HG03354 (cell line): Measurements from ENCODE around the gene SELENOV.

ENCODE experiments used
- ATAC-seq: cut with Tn5 transposase; IDR thresholded peaks from one replicate; pipeline ENCODE4 v1.9.1; 2021; ENCODE audit warnings: mild to moderate bottlenecking; ENCODE audit not compliant: unreplicated experiment, poor library complexity, severe bottlenecking

Gene SELENOV

GRCh38 chr19:39517432-39517831 lies 2.5 kb downstream of the SELENOV start:
- ATAC-seq: no peak

GRCh38 chr19:39518458-39518857 lies 3.5 kb downstream of the SELENOV start:
- ATAC-seq: no peak

GRCh38 chr19:39518975-39519374 lies 4.0 kb downstream of the SELENOV start:
- no peak for ATAC-seq

- no peak for ATAC-seq
These were observed 5.9 kb downstream of the SELENOV start for GRCh38 chr19:39520541-39521484.

- no peak for ATAC-seq
These were observed 9.6 kb downstream of the SELENOV start for GRCh38 chr19:39524495-39524894.

GRCh38 chr19:39525205-39525604 lies 10.3 kb downstream of the SELENOV start:
- no peak for ATAC-seq

GRCh38 chr19:39531834-39532232 lies 16.9 kb downstream of the SELENOV start:
- no peak for ATAC-seq

- ATAC-seq: peak; percentile 86
These were observed 17.5 kb downstream of the SELENOV start, which contains the start of gene EID2B for GRCh38 chr19:39532233-39533002. EID2B (minus strand) TSS chr19:39532852; CDS start chr19:39532802, 50 bp downstream.

GRCh38 chr19:39533003-39533512 lies 18.1 kb downstream of the SELENOV start:
- ATAC-seq: peak; percentile 31

- ATAC-seq: no peak
These were observed 18.9 kb downstream of the SELENOV start for GRCh38 chr19:39533791-39534190.

- ATAC-seq: no peak
These were observed 24.2 kb downstream of the SELENOV start for GRCh38 chr19:39539165-39539517.

GRCh38 chr19:39539518-39540332 lies 24.8 kb downstream of the SELENOV start, which contains the start of gene EID2:
EID2 (minus strand) TSS chr19:39540161; CDS start chr19:39540079, 82 bp downstream.
- peak; percentile 80 for ATAC-seq

- ATAC-seq: no peak
These were observed 25.4 kb downstream of the SELENOV start for GRCh38 chr19:39540333-39540673.

GRCh38 chr19:39542206-39542605 lies 27.3 kb downstream of the SELENOV start:
- ATAC-seq: no peak

- no peak for ATAC-seq
These were observed 28.5 kb downstream of the SELENOV start for GRCh38 chr19:39543477-39543857.

GRCh38 chr19:39544226-39544903 lies 29.4 kb downstream of the SELENOV start:
- ATAC-seq: no peak

GRCh38 chr19:39544911-39545310 lies 30.0 kb downstream of the SELENOV start:
- ATAC-seq: no peak

- ATAC-seq: no peak
These were observed 31.7 kb downstream of the SELENOV start for GRCh38 chr19:39546599-39546998.

- ATAC-seq: no peak
These were observed 35.3 kb downstream of the SELENOV start for GRCh38 chr19:39550197-39550596.
